ENCODE measurements around the gene TDRD3. TPM values are rescaled to one million over a fixed set of nuclear protein-coding genes. Genes with fewer than 3 reads are reported as not detected.

The TDRD3 gene
- total RNA-seq, 2 donors from 2014 or later = 21.0 to 25.9 TPM

DNA sequence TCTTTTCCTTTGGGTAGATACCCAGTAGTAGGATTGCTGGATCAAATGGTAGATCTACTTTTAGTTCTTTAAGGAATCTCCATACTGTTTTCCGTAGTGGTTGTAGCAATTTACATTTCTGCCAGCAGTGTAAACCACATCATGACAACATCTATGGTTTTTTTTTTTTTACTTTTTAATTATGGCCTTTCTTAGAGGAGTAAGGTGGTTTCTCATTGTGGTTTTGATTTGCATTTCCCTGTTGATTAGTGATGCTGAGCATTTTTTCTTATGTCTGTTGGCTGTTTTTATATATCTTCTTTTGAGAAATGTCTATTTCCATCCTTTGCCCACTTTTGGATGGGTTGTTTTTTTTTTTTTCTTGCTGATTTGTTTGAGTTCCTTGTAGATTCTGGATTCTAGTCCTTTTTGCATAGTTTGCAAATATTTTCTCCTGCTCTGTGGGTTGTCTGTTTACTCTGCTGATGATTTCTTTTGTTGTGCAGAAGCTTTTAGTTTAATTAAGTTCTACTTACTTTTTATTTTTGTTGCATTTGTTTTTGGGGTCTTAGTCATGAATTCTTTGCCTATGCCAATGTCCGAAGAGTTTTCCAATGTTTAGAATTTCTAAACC is 38.8 kb downstream of the TDRD3 start:
- H3K9me3 ChIP-seq = no peaks in the 10 kb centered on the region
- no peaks in the 10 kb centered on the region for H3K27me3 ChIP-seq
- no peak overlapping the region for H3K27ac ChIP-seq
- TF ChIP-seq, protein P1, sequence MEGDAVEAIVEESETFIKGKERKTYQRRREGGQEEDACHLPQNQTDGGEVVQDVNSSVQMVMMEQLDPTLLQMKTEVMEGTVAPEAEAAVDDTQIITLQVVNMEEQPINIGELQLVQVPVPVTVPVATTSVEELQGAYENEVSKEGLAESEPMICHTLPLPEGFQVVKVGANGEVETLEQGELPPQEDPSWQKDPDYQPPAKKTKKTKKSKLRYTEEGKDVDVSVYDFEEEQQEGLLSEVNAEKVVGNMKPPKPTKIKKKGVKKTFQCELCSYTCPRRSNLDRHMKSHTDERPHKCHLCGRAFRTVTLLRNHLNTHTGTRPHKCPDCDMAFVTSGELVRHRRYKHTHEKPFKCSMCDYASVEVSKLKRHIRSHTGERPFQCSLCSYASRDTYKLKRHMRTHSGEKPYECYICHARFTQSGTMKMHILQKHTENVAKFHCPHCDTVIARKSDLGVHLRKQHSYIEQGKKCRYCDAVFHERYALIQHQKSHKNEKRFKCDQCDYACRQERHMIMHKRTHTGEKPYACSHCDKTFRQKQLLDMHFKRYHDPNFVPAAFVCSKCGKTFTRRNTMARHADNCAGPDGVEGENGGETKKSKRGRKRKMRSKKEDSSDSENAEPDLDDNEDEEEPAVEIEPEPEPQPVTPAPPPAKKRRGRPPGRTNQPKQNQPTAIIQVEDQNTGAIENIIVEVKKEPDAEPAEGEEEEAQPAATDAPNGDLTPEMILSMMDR (IDR thresholded peaks at IDR 0.05) = no peak
- no peaks in the 10 kb centered on the region for H3K36me3 ChIP-seq
- no peaks in the 10 kb centered on the region for H3K4me1 ChIP-seq
- H3K9ac ChIP-seq (ENCODE audit: low read depth in 2 of 2, low read length in 2 of 2) = no peak overlapping the region
- intact Hi-C loops (cut with DNase I) = no loop called here
- no peak for DNase-seq
- no peak overlapping the region for H3K4me3 ChIP-seq

DNA sequence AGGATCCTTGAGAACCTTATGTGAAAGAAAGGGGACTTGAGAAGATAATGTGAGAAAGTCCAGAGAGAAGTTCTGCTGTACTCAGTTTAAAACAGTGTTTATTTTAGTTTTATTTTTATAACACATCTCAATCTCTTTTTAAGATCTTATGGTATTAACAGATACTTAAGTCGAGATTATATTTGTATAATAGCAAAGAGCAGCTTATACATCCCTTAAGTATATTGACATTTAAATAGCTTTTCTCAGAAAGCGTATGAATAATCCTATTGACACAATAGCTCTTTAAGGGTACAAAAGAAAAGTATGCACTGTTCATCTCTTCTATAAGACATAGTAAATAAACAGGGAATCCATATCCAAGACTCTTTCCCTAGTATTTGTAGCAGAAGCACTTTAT is 42.2 kb downstream of the TDRD3 start:
- TF ChIP-seq, protein P1 (IDR thresholded peaks at IDR 0.05) = no peak
- H3K36me3 ChIP-seq = no peaks in the 10 kb centered on the region
- H3K27me3 ChIP-seq = no peaks in the 10 kb centered on the region
- no peaks in the 10 kb centered on the region for H3K9me3 ChIP-seq
- DNase-seq = no peak
- H3K4me1 ChIP-seq = no peaks in the 10 kb centered on the region
- H3K4me3 ChIP-seq = no peak overlapping the region
- no peak overlapping the region for H3K9ac ChIP-seq (ENCODE audit: low read depth in 2 of 2, low read length in 2 of 2)
- intact Hi-C loops (cut with DNase I) = no loop called here
- no peak overlapping the region for H3K27ac ChIP-seq

DNA sequence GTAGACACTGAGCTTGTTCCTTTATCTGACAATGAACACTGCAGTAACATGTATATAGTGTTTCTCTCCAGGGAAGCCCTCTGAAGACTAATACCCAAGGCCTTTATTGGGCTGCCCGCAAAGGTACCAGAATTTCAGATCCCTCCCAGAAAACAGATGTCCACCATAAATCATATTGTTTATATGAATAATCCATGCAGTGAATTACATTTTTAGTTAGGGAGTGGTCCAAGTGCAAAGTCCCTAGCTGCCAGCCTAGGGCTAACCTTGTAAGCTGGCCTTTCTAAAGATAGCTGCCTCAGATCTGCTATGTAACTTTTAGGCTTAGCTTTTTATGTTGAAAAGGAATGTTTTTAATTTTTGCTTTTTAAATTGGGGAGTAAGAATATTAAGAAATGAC is 44.7 kb downstream of the TDRD3 start:
- Histone ChIP-seq H3K9ac (ENCODE audit: low read depth in 2 of 2, low read length in 2 of 2) (no peak overlapping the region), H3K27me3 (no peaks in the 10 kb centered on the region), H3K4me1 (no peaks in the 10 kb centered on the region), H3K27ac (no peak overlapping the region), H3K36me3 (no peaks in the 10 kb centered on the region), H3K4me3 (no peak overlapping the region), H3K9me3 (no peaks in the 10 kb centered on the region)
- intact Hi-C loops (cut with DNase I) = no loop called here
- no peak for DNase-seq
- TF ChIP-seq, protein P1 (IDR thresholded peaks at IDR 0.05) = no peak

DNA sequence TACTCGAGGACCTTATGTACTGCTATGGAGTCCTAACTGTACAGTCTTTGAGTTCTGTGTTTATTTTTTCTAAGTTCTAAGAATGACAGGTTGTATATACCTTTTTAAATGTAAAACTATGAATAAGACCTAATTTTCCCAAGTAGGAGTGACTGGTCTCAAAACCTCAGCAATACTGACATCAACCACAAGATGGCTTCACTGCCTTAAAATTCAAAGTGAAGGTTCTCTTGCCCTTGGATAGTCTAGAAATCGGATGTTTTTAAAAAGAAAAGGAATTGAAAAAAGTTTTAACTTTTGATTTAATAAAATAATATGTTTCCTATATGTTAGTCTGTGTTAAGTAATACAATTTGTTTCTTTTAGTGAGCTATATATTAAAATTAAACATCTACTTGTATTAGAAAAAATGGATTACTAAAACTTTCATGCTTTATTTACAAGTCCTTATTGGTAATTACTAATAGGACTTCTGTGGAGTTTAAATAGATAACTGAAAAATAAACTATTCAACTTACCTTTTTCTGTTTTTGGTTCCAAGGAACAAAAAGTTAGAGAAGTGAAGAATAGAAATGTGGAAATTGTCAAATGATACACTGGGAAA is 52.0 kb downstream of the TDRD3 start:
- no peaks in the 10 kb centered on the region for H3K4me1 ChIP-seq
- DNase-seq = peak; percentile 29
- H3K9ac ChIP-seq (ENCODE audit: low read depth in 2 of 2, low read length in 2 of 2) = no peak overlapping the region
- peaks cover 5% of the 10 kb centered on the region for H3K36me3 ChIP-seq
- H3K27me3 ChIP-seq = no peaks in the 10 kb centered on the region
- TF ChIP-seq, protein P1 (IDR thresholded peaks at IDR 0.05) = peak; percentile 72
- no peaks in the 10 kb centered on the region for H3K9me3 ChIP-seq
- no peak overlapping the region for H3K4me3 ChIP-seq
- intact Hi-C loops (cut with DNase I) = loop anchor here (5.0 kb wide), 1 partner anchor 168 kb away; no protein-coding TSS in a partner anchor
- H3K27ac ChIP-seq = no peak overlapping the region

DNA sequence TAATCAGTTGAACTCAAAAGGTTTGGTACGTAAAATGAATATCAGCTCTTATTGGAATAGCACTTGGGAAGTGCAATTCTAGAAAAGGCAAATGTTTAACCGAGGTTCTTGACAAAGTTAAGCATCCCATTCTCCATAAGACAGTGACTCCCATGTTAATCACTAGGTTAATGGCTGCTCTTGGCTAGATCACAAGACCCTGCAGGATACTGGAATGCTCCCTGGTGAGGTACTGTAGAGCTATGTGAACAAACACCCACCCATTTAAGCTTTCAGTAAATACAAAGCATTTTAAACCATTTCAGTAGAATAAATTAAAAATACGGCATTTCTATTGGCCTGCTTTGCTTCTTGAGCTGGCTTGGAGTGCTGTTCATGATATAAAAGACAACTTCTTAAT is 56.5 kb downstream of the TDRD3 start:
- TF ChIP-seq, protein P1 (IDR thresholded peaks at IDR 0.05) = no peak
- Histone ChIP-seq H3K4me3 (no peak overlapping the region), H3K9ac (ENCODE audit: low read depth in 2 of 2, low read length in 2 of 2) (no peak overlapping the region), H3K9me3 (no peaks in the 10 kb centered on the region), H3K27me3 (no peaks in the 10 kb centered on the region), H3K36me3 (peaks cover 5% of the 10 kb centered on the region), H3K27ac (no peak overlapping the region), H3K4me1 (no peaks in the 10 kb centered on the region)
- no peak for DNase-seq
- intact Hi-C loops (cut with DNase I) = no loop called here

Data from colonic mucosa (tissue), 4 donors.